PC-9 (cell line): ENCODE data around the gene ARL6IP5.

Experiments used
- EZH2 ChIP-seq: fragments of 200-600 bp; sonication (generic); IDR thresholded peaks from 2 replicates; pipeline ENCODE4 v1.8.0; 2017; ENCODE audit warnings: antibody characterized with exemption, low read depth
- TF ChIP-seq, protein P1 (sequence below): fragments of 200-600 bp; sonication (generic); conservative IDR thresholded peaks from 2 replicates; pipeline ENCODE4 v1.6.1; 2017; ENCODE audit warnings: mixed run types, antibody characterized with exemption, mild to moderate bottlenecking, moderate library complexity

DNA sequence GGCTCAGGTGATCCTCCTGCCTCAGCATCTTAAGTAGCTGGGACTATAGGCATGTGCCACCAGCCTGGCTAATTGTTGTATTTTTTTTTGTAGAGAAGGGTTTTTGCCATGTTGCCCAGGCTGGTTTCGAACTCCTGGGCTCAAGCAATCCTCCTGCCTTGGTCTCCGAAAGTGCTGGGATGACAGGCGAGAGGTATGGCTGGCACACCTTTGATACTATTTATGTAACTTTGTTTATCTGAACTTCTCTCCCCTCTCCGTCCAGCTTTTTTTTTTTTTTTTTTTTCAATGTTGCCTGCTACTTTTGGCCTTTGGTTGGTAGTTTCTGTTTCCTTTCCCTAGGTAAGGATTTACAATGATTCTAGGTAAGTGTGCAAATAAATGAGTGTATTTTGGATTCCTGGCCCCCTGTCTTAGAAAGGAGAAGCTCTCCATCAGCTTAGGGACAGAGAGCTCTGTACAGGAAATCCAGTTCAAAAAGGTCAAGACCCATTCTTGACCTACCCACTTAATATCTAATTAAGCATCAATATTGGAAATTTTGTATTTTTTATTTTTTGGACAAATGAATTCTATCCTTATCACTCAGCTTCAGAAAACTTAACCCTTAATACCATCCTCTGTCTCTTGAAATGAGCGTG lies 6.8 kb downstream of the ARL6IP5 start:
- TF ChIP-seq, protein P1, sequence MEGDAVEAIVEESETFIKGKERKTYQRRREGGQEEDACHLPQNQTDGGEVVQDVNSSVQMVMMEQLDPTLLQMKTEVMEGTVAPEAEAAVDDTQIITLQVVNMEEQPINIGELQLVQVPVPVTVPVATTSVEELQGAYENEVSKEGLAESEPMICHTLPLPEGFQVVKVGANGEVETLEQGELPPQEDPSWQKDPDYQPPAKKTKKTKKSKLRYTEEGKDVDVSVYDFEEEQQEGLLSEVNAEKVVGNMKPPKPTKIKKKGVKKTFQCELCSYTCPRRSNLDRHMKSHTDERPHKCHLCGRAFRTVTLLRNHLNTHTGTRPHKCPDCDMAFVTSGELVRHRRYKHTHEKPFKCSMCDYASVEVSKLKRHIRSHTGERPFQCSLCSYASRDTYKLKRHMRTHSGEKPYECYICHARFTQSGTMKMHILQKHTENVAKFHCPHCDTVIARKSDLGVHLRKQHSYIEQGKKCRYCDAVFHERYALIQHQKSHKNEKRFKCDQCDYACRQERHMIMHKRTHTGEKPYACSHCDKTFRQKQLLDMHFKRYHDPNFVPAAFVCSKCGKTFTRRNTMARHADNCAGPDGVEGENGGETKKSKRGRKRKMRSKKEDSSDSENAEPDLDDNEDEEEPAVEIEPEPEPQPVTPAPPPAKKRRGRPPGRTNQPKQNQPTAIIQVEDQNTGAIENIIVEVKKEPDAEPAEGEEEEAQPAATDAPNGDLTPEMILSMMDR: no peak
- TF ChIP-seq EZH2: no peak
